ENCODE measurements around the gene ZNF490.
"Not testable (repeated sequence)": the region's sequence is repeated elsewhere in the genome, so short reads cannot be mapped to it uniquely, and the experiment has no call there.

The ZNF490 gene

DNA sequence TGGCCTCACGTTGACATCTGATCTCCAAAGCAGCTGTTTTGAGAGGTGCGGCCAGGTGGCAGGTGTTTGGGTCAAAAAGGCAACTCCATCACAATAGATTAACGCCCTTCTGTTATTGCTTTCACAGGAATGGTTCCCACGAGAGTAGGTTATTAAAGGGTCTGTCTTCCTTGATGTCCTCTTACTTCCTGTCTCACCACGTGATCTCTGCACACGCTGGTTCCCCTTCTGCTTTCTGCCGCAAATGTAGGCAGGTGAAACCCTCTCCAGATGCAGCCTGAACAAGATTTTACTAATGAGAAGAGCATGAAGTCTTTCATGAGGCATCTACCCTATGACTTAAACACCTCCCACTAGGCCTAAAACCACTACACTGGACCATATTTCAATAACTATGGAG, 36.6 kb downstream of the ZNF490 start:
- Histone ChIP-seq H4K8ac (ENCODE audit: low read length) (no peak overlapping the region), H3K27me3 (ENCODE audit: control insufficient read depth in 1 of 2, insufficient read depth in 1 of 2, low read length in 2 of 2) (no peaks in the 10 kb centered on the region), H3K23ac (ENCODE audit: low read length in 2 of 2) (no peak overlapping the region), H3K9ac (ENCODE audit: low read length) (no peak overlapping the region), H3K18ac (ENCODE audit: low read depth in 1 of 2, low read length in 2 of 2) (no peak overlapping the region), H3K36me3 (ENCODE audit: control insufficient read depth in 1 of 2, insufficient read depth in 2 of 2, low read depth in 1 of 2, low read length in 2 of 2) (peaks cover 21 to 22% of the 10 kb centered on the region in 2 experiments), H3K9me3 (ENCODE audit: control insufficient read depth, low read length) (peaks cover 32% of the 10 kb centered on the region), H3K79me1 (replicated peaks; ENCODE audit: low read length, poor library complexity, severe bottlenecking) (peaks cover 4% of the 10 kb centered on the region), H3K27ac (ENCODE audit: low read length, poor library complexity, severe bottlenecking) (no peak overlapping the region), H3K4ac (ENCODE audit: low read depth in 1 of 2, low read length in 2 of 2) (no peak overlapping the region), H2BK15ac (ENCODE audit: low read depth, poor library complexity, severe bottlenecking) (no peak overlapping the region), H4K91ac (ENCODE audit: low read length) (no peak overlapping the region), H2BK120ac (ENCODE audit: low read depth, low read length) (no peak overlapping the region), H3K4me1 (ENCODE audit: control insufficient read depth, insufficient read depth, low read depth, low read length) (no peaks in the 10 kb centered on the region), H3K4me3 (ENCODE audit: insufficient read depth in 1 of 2, low read depth in 1 of 2, low read length in 2 of 2) (no peak overlapping the region), H2BK5ac (ENCODE audit: low read depth, low read length, poor library complexity, severe bottlenecking) (no peak overlapping the region), H2BK12ac (ENCODE audit: low read length in 2 of 2) (no peak overlapping the region), H2AK5ac (ENCODE audit: low read length, severe bottlenecking) (no peak overlapping the region), H2AFZ (ENCODE audit: low read depth, low read length) (no peak overlapping the region), H3K14ac (ENCODE audit: low read length in 2 of 2) (no peak overlapping the region), H3K4me2 (ENCODE audit: low read length, poor library complexity, severe bottlenecking) (no peak overlapping the region)
- no peak for DNase-seq
- WGBS: 77% methylated on average over 7 of the region's 7 CpGs

DNA sequence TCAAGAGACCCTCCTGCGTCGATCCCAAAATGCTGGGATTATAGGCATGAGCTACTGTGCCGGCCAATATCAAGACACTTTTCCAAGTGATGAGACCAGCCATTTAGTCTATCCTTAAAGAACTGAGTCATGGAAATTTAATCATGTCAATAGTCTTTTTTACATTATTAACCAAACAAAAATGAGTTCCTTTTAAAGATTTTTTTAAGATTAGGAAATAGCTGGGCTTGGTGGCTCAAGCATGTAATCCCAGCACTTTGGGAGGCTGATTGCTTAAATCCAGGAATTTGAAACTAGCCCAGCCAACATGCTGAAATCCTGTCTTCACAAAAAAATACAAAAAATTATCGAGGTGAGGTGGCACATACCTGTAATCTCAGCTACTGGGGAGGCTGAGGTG, 42.7 kb downstream of the ZNF490 start:
- DNase-seq: no peak

DNA sequence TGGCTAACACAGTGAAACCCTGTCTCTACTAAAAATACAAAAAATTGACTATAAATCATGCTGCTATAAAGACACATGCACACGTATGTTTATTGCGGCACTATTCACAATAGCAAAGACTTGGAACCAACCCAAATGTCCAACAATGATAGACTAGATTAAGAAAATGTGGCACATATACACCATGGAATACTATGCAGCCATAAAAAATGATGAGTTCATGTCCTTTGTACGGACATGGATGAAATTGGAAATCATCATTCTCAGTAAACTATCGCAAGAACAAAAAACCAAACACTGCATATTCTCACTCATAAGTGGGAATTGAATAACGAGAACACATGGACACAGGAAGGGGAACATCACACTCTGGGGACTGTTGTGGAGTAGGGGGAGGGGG, 44.2 kb downstream of the ZNF490 start:
- H3K9ac ChIP-seq (ENCODE audit: low read length); H2BK15ac ChIP-seq (ENCODE audit: low read depth, poor library complexity, severe bottlenecking); H3K9me3 ChIP-seq (ENCODE audit: control insufficient read depth, low read length); H2BK120ac ChIP-seq (ENCODE audit: low read depth, low read length); H3K4me1 ChIP-seq (ENCODE audit: control insufficient read depth, insufficient read depth, low read depth, low read length); H3K36me3 ChIP-seq (ENCODE audit: control insufficient read depth in 1 of 2, insufficient read depth in 2 of 2, low read depth in 1 of 2, low read length in 2 of 2); H2BK12ac ChIP-seq (ENCODE audit: low read length in 2 of 2); H3K79me1 ChIP-seq (replicated peaks; ENCODE audit: low read length, poor library complexity, severe bottlenecking); H3K4me3 ChIP-seq (ENCODE audit: insufficient read depth in 1 of 2, low read depth in 1 of 2, low read length in 2 of 2); H3K14ac ChIP-seq (ENCODE audit: low read length in 2 of 2); H4K8ac ChIP-seq (ENCODE audit: low read length); H2BK5ac ChIP-seq (ENCODE audit: low read depth, low read length, poor library complexity, severe bottlenecking); H3K23ac ChIP-seq (ENCODE audit: low read length in 2 of 2); H4K91ac ChIP-seq (ENCODE audit: low read length); H3K27me3 ChIP-seq (ENCODE audit: control insufficient read depth in 1 of 2, insufficient read depth in 1 of 2, low read length in 2 of 2); H2AK5ac ChIP-seq (ENCODE audit: low read length, severe bottlenecking); DNase-seq; H3K27ac ChIP-seq (ENCODE audit: low read length, poor library complexity, severe bottlenecking); H3K4ac ChIP-seq (ENCODE audit: low read depth in 1 of 2, low read length in 2 of 2); H2AFZ ChIP-seq (ENCODE audit: low read depth, low read length); H3K4me2 ChIP-seq (ENCODE audit: low read length, poor library complexity, severe bottlenecking); H3K18ac ChIP-seq (ENCODE audit: low read depth in 1 of 2, low read length in 2 of 2): not testable (repeated sequence)
- no CpG with 5 or more reads among the region's 5 CpGs for WGBS

More for the DNA sequence above, 42.7 kb downstream of the ZNF490 start:
- Histone ChIP-seq H3K9me3 (ENCODE audit: control insufficient read depth, low read length) (no peaks in the 10 kb centered on the region), H4K91ac (ENCODE audit: low read length) (no peak overlapping the region), H4K8ac (ENCODE audit: low read length) (no peak overlapping the region), H3K23ac (ENCODE audit: low read length in 2 of 2) (no peak overlapping the region), H3K4ac (ENCODE audit: low read depth in 1 of 2, low read length in 2 of 2) (no peak overlapping the region), H2AK5ac (ENCODE audit: low read length, severe bottlenecking) (no peak overlapping the region), H3K4me3 (ENCODE audit: insufficient read depth in 1 of 2, low read depth in 1 of 2, low read length in 2 of 2) (no peak overlapping the region), H2AFZ (ENCODE audit: low read depth, low read length) (no peak overlapping the region), H3K79me1 (replicated peaks; ENCODE audit: low read length, poor library complexity, severe bottlenecking) (no peaks in the 10 kb centered on the region), H3K27ac (ENCODE audit: low read length, poor library complexity, severe bottlenecking) (no peak overlapping the region), H3K4me2 (ENCODE audit: low read length, poor library complexity, severe bottlenecking) (no peak overlapping the region), H2BK15ac (ENCODE audit: low read depth, poor library complexity, severe bottlenecking) (no peak overlapping the region), H3K14ac (ENCODE audit: low read length in 2 of 2) (no peak overlapping the region), H2BK12ac (ENCODE audit: low read length in 2 of 2) (no peak overlapping the region), H2BK5ac (ENCODE audit: low read depth, low read length, poor library complexity, severe bottlenecking) (no peak overlapping the region), H3K27me3 (ENCODE audit: control insufficient read depth in 1 of 2, insufficient read depth in 1 of 2, low read length in 2 of 2) (no peaks in the 10 kb centered on the region), H2BK120ac (ENCODE audit: low read depth, low read length) (no peak overlapping the region), H3K9ac (ENCODE audit: low read length) (no peak overlapping the region), H3K4me1 (ENCODE audit: control insufficient read depth, insufficient read depth, low read depth, low read length) (no peaks in the 10 kb centered on the region), H3K36me3 (ENCODE audit: control insufficient read depth in 1 of 2, insufficient read depth in 2 of 2, low read depth in 1 of 2, low read length in 2 of 2) (no peaks in the 10 kb centered on the region), H3K18ac (ENCODE audit: low read depth in 1 of 2, low read length in 2 of 2) (no peak overlapping the region)
- 90% methylated on average over 4 of the region's 4 CpGs for WGBS

DNA sequence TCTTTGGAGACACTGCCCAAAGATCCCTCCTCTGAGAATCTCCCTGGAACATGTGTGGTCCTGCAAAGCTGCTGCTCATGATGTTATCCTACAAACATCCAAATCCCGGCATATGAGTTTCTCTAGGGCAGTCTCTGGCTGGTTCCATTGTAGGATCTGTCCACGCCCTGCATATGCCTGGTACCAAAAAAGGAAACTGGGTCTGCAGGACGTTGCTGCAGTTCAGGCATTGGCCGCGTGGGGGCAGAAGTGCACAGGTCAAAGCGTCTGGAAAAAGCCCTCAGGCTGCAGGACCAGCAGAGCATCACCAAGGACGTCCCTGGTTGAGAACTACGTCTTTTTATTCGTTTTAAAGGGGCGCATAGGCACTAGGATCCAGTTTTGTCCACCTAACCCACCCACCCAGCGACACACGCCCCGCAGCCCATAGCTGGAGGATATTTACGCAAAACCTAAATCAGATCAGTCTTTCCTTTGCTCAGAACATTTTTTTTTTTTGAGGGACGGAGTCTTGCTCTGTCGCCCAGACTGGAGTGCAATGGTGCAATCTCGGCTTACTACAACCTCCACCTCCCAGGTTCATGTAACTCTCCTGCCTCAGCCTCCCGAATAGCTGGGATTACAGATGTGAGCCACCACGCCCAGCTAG, 46.5 kb downstream of the ZNF490 start:
- Histone ChIP-seq H2BK12ac (ENCODE audit: low read length in 2 of 2) (no peak overlapping the region), H2AFZ (ENCODE audit: low read depth, low read length) (no peak overlapping the region), H4K91ac (ENCODE audit: low read length) (no peak overlapping the region), H3K4ac (ENCODE audit: low read depth in 1 of 2, low read length in 2 of 2) (no peak overlapping the region), H3K79me1 (replicated peaks; ENCODE audit: low read length, poor library complexity, severe bottlenecking) (no peaks in the 10 kb centered on the region), H3K23ac (ENCODE audit: low read length in 2 of 2) (no peak overlapping the region), H3K18ac (ENCODE audit: low read depth in 1 of 2, low read length in 2 of 2) (no peak overlapping the region), H3K14ac (ENCODE audit: low read length in 2 of 2) (no peak overlapping the region), H2AK5ac (ENCODE audit: low read length, severe bottlenecking) (no peak overlapping the region), H3K9me3 (ENCODE audit: control insufficient read depth, low read length) (no peaks in the 10 kb centered on the region), H2BK120ac (ENCODE audit: low read depth, low read length) (no peak overlapping the region), H3K4me1 (ENCODE audit: control insufficient read depth, insufficient read depth, low read depth, low read length) (no peaks in the 10 kb centered on the region), H2BK15ac (ENCODE audit: low read depth, poor library complexity, severe bottlenecking) (no peak overlapping the region), H3K9ac (ENCODE audit: low read length) (peak overlapping the region; percentile 67), H3K27ac (ENCODE audit: low read length, poor library complexity, severe bottlenecking) (no peak overlapping the region), H3K4me2 (ENCODE audit: low read length, poor library complexity, severe bottlenecking) (no peak overlapping the region), H4K8ac (ENCODE audit: low read length) (no peak overlapping the region), H2BK5ac (ENCODE audit: low read depth, low read length, poor library complexity, severe bottlenecking) (no peak overlapping the region), H3K27me3 (ENCODE audit: control insufficient read depth in 1 of 2, insufficient read depth in 1 of 2, low read length in 2 of 2) (no peaks in the 10 kb centered on the region), H3K36me3 (ENCODE audit: control insufficient read depth in 1 of 2, insufficient read depth in 2 of 2, low read depth in 1 of 2, low read length in 2 of 2) (no peaks in the 10 kb centered on the region), H3K4me3 (ENCODE audit: insufficient read depth in 1 of 2, low read depth in 1 of 2, low read length in 2 of 2) (no peak overlapping the region)
- WGBS: 26% methylated on average over 19 of the region's 19 CpGs
- peak; percentile 82 for DNase-seq

All from mesenchymal stem cell (in vitro differentiated cells and primary cell).